ENCODE data around the gene MOCS2.
A peak's percentile ranks its signal among the peaks of the same experiment; 100 is the strongest.
"Not testable (repeated sequence)": the region's sequence is repeated elsewhere in the genome, so short reads cannot be mapped to it uniquely, and the experiment has no call there.

Gene MOCS2, protein sequence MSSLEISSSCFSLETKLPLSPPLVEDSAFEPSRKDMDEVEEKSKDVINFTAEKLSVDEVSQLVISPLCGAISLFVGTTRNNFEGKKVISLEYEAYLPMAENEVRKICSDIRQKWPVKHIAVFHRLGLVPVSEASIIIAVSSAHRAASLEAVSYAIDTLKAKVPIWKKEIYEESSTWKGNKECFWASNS

DNA sequence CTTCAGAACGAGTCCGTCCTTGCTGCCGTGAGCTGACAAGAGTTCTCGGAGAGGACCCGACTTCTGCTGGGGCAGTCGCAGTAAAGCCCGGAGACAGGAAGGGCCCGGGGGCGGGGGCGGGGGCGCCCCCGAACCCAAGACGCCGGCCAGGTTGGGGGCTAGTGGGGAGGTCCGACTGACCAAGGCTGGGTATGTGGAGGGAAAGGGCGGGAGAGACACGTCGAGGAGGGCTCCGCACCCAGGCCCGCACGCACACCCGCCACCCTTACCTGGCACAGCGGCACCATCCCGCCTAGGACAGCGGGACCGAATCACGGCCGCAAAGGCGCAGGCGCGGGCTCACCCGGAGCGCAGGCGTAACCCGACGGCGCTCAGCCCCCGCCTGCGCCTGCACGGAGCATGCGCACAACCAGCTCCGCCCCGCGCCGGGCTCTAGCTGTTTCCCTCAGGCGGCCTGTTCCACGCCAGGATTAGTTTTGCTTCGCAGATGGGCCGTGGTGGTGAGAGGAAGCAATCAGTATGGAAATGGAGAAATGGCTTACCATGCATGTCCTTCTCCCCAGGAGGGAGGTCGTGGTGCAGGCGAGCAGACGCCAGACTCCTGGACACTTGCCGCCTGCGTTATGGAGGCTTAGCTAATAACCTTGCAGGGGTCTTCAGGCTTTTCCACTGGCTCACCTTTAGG is at the start of gene MOCS2:
TSS of gene MOCS2 (minus strand) at position 315 of the 685 bp plus-strand sequence. CDS start 2,583 bp downstream, outside the sequence.
- DNase-seq = peak in 55 of 56 donors; percentile 21 to 92 (median 81)

DNA sequence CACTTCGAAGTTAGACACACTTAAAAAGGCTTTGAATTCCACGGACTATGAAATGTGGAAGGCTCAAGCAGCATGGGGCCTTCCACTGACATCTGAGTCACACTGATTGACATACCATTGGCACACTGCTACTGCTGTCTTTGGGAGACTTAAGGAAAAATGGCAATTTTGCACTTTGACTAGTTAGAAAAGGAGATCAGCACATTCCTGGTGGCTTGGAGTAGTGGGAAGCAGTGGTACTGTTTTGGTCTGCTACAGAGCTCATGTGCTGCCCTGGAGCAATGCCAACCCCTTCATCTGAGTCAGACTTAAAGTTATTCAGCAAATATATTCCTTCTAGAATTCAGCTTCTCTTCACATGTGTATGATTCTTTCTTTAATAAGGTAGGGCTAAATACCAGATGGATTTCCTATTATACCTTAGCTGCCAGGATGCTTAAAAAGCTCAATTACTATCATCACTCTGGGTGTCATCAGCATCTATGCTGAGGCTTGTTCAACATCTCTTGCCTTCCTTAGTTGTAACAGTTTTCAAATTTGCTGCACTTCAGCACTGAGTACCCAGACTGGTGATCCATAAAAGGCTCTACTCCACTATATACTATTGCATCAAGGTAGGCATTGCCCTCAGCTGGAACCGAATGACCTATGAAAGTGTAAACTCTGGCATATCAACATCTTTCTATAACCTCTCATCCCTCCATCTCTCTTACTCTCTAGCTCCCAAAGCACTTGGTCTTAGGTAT is 42.3 kb upstream of the MOCS2 start:
- DNase-seq = no peak

DNA sequence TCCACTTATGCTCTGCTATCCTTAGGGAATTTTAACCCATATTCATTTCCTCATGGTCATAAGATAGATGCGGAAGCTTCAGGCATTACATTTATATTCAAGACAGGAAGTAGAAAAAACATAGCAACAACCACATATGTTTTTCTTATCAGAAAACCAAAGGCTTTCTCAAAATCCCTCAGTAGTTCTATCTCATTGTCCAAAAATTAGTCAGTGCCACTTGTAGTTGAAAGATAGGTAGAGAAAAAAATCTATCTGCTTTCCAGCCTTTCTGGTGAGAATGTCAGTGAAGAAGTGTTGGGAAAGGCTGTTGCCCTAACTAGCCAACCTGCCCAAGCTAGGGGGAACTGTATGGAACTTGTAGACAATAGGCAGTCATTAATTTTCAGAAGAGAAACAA is 23.5 kb upstream of the MOCS2 start:
- no peak for DNase-seq

- DNase-seq = no peak
Observed at GRCh38 chr5:53130266-53130665, 20.7 kb upstream of the MOCS2 start.

- no peak for DNase-seq
Observed at GRCh38 chr5:53128481-53128880, 18.9 kb upstream of the MOCS2 start.

DNA sequence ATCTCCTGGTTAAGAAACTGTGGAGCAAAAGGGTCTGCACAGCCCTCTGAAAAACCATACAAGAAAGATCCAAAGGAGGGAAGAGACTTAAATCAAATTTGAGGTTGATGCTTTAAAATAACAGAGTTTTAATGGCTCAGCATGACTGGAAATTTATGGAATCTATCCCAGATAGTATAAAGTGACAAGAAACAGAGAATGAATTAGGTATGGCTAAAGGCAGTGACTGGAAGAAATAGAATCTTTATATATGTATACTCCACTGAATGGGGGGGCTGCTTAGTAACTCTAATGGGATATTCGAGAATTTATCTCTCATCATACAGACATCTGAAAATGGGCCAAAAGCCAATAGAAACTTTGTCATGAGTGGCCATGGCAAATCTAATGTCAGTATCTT is 17.6 kb upstream of the MOCS2 start:
- DNase-seq = no peak

GRCh38 chr5:53126521-53126920 is 17.0 kb upstream of the MOCS2 start:
- DNase-seq = no peak

DNA sequence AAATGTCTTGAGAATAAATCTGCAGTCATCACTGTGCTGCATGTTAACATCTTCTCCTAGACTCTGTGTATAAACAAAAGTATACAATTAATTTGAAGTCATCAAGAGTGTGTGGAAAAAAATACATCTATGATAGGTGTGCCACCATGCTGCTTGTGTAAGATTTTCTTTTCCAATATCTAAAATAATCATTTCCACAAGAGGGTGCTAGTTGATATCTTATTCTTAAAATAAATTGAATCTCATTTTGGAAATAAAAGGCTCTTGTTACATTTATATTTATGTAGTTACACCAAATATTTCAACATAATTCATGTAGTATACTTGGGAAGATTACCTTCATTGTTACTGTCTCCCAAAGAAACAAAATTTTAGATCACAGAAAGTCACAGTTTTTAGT is 14.1 kb upstream of the MOCS2 start:
- DNase-seq = no peak

- DNase-seq = no peak
Observed at GRCh38 chr5:53120165-53120564, 10.6 kb upstream of the MOCS2 start.

DNA sequence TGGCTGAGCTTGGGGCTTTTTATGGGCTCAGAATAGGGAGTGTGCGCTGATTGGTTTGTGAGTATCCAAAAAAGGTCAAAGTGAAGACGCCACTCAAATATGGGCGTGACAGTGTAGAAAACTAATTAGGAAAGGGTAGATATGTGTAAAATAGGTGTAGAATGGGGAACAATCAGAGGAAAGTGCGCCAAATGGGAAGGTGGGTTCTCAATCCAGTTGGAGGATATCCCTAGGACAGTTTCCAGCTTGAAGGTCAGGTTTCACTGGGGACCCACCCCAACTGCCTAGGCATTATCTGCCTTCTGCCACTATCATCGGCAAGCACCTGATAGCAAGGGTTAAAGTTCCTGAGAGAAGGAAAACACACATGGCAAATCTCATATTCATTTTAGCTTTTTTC is 9.3 kb upstream of the MOCS2 start:
- DNase-seq = no peak

DNA sequence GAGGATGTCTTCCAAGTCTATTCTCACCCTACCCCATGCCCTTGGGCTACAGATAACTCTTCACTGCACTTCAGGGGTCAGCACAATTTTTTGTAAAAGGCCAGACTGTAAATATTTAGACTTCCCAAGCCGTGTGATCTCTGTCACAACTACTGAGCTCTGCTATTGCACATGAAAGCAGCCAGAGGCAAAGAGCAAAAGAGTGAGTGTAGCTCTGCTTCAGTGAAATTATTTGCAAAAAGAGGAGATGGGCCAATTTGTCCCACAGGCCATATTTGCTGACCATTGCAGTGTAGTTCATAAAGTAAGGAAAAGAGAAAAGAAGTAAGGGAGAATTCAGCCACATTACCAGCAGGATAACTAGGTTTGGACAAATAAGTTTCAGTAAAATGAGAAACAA is 7.0 kb upstream of the MOCS2 start:
- DNase-seq = no peak

DNA sequence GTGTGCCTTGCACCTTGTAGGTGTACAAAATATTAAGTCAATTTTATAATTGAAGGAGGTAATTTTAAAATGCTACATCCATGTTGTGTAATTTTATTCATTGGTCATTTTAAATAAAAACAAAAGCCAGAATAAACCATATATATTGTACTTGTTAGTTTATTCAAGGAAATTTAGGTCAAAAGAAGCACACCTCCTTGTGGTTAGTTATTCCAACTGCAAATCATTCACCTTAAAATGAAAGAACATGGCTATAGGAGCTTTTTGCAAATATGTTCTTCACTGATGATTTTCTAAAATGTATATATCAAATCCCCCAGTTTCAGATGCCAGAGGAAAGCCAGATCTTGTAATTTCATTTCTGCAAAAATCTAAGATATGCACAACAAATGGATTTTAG is 5.4 kb upstream of the MOCS2 start:
- no peak for DNase-seq

GRCh38 chr5:53113947-53114346 is 4.4 kb upstream of the MOCS2 start:
- DNase-seq = no peak

DNA sequence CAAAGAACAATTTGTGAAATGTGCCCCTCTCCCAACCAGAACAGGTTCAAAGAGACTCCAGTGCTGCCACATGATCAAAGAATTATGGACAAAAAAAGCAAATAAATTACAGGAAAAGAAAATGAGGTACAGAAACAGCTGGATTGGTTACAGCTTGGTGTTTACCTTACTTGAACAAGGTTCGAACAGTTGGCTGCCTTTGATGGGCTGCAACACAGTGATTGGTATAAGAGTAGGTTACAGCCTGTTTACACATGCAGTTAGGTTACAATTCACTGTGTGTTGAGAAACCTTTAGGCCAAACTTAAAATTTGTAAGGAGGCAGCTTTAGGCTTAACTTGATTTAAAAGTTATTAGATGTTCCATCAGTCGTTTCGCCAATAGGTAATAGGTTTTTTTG is 3.4 kb upstream of the MOCS2 start:
- DNase-seq = no peak

DNA sequence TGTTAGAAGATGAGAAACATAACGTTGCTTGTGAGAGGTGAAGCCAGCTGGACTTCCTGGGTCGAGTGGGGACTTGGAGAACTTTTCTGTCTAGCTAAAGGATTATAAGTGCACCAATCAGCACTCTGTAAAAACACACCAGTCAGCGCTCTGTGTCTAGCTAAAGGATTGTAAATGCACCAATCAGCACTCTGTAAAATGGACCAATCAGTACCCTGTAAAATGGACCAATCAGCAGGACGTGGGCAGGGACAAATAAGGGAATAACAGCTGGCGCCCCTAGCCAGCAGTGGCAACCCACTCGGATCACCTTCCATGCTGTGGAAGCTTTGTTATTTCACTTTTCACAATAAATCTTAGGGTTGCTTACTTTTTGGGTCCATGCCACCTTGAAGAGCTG is 2.8 kb upstream of the MOCS2 start:
- DNase-seq = not testable (repeated sequence)

DNA sequence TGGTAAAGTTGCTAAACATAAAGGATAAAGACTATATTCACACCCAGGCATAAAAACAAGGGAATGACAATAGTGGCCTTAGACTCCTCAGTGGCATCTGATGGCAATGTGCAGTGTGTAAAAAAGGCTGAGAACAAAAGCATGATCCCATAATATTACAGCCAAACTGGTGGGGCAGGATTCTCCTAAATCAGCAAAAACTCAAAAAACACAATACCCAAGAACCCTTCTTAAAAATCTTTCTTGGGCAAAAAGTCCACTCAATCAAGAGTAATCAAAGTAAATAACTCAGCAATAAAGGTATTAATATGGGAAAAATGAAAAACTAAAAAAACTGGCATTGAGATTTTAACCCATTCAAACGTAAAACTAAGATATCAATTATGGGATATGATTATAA is 1.6 kb upstream of the MOCS2 start:
- no peak for DNase-seq

GRCh38 chr5:53110156-53110555 is 599 bp upstream of the MOCS2 start:
- peak in 1 of 56 donors; percentile 49 for DNase-seq

GRCh38 chr5:53109056-53109442 is 508 bp downstream of the MOCS2 start:
- peak in 1 of 56 donors; percentile 9 for DNase-seq

GRCh38 chr5:53105611-53106300 is 3.8 kb downstream of the MOCS2 start:
- no peak for DNase-seq

DNA sequence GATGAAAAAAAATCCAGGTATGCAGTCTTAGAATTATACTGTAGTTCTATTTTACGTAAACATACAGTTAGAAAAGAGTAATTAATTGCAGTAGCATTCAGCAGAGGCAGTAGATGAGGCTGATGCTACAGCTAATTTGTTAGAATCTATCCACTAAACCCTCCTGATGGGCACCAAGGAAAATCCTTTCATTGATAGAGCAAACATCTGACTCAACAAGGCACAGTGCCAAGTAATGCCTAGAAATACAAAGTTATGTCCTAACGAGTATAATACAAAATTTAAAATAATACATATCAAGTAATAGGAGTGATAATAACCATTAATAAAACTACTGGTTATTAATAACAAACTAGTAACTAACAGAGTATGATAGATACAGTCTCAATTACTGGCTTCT is 9.0 kb downstream of the MOCS2 start:
- DNase-seq = no peak

DNA sequence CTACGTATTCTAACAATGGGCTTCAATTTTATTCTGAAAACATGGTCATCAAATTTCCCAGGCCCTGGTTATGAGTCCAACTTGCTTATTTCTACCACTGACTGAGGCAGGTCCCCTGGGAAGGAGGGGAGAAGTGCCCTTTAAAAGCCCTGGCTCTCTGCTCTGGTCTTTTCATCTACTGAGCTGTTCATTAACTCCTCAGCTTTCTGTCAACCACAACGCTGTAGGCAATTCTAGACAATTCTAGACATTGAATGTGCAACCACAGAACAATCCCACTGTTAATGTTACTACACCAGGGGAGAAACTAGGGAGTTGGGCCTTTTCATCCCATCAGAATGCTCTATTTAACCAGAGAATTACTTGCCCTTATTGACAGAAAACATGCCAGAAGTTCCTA is 10.0 kb downstream of the MOCS2 start:
- no peak for DNase-seq

DNA sequence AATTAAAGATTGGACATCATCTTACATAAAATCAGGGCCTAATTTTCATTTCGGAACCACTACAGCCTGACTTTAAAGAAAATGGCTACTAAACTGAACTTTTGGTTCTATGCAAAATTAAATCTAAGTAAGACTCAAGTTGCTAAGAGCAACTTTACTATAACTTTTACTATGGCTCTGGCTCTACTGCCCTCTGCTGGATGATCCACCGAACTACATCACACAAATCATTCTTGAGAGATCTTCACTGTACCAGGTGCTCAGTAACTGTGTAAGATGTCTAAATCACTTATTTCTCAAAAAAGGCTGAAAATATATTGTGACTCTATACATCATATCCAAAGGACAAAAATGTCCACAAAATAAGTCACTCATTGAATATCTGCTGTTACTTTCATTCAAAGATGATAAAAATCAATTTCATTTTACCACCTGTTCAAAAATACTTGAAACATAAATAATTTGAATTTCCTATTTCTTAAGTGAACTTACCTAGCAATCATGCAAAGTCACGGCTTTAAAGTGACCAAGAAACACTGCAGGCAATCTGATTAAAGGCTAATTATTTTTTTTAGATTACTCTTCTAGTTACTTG is 13.5 kb downstream of the MOCS2 start:
- peak in 44 of 56 donors; percentile 1 to 88 (median 24) for DNase-seq

Measured in nucleus accumbens (tissue), 56 donors.